GM12878 (cell line): ENCODE results near the gene MAP3K5. TPM values are rescaled to one million over a fixed set of nuclear protein-coding genes. Genes with fewer than 3 reads are reported as not detected.

Source experiments
- ATAC-seq: fragments of 200-7000 bp; cut with Tn5 transposase; 3 replicates; pipeline ENCODE4 v1.9.1; 2020; ENCODE audit warnings: mild to moderate bottlenecking, moderate library complexity
- BruUV-seq: library from RNA; stranded (reverse); fragments of 400-500 nt; replicated peaks from 2 replicates; lab custom pipeline; 2021; lab: Mats Ljungman, UMichigan
- CTCF ChIA-PET: fragments of 300-600 bp; sonication (Branson Sonifier 250); formaldehyde crosslinking; extraction: SDS; loops from one replicate; lab custom pipeline; 2021; ENCODE audit warnings: inconsistent platforms; lab: Yijun Ruan, JAX
- POLR2A ChIA-PET: fragments of 350-600 bp; formaldehyde crosslinking; extraction: SDS; loops from one replicate; lab custom pipeline; 2021; ENCODE audit warnings: inconsistent platforms; lab: Charles Lee
- RAD21 ChIA-PET: fragments of 300-600 bp; sonication (Branson Sonifier 250); formaldehyde crosslinking; loops from one replicate; lab custom pipeline; 2023; ENCODE audit warnings: antibody characterized with exemption; ENCODE audit not compliant: unreplicated experiment; lab: Charles Lee
- SMC1A ChIA-PET: fragments of 300-600 bp; sonication (Branson Sonifier 250); formaldehyde crosslinking; loops from one replicate; lab custom pipeline; 2023; ENCODE audit not compliant: unreplicated experiment, uncharacterized antibody; lab: Charles Lee
- DNase-seq: peaks from one replicate; pipeline ENCODE4 v3.0.0-alpha.2; 2011; ENCODE audit warnings: low read depth, low spot score
- FAIRE-seq: peaks from 3 replicates; lab custom pipeline; 2011; peaks lifted over from hg19 to GRCh38; lab: Jason Lieb, UNC
- H2AFZ ChIP-seq: 2 replicates; pipeline ENCODE4 v1.6.0; 2011; ENCODE audit warnings: low read depth, low read length, control low read depth; ENCODE audit not compliant: control insufficient read depth
- H3K27ac ChIP-seq: 2 replicates; pipeline ENCODE4 v1.5.1; 2011; ENCODE audit warnings: control low read depth; ENCODE audit not compliant: control insufficient read depth, insufficient read depth
- H3K27me3 ChIP-seq, 2 experiments: replicated peaks in 1 of 2; 2 replicates each; pipeline versions ENCODE4 v1.6.0 to v1.6.1; 2011; ENCODE audit warnings: low read length in 1 of 2; ENCODE audit not compliant: control insufficient read depth in 2 of 2, insufficient read depth in 2 of 2
- H3K36me3 ChIP-seq, 2 experiments: 2 replicates each; pipeline ENCODE4 v1.5.1; 2011; ENCODE audit warnings: low read length in 1 of 2; ENCODE audit not compliant: control insufficient read depth in 2 of 2, insufficient read depth in 2 of 2
- H3K4me1 ChIP-seq: 2 replicates; pipeline ENCODE4 v1.6.1; 2011; ENCODE audit warnings: mild to moderate bottlenecking, low read length, moderate library complexity, mixed read lengths; ENCODE audit not compliant: control insufficient read depth, insufficient read depth
- H3K4me2 ChIP-seq: 2 replicates; pipeline ENCODE4 v1.6.0; 2011; ENCODE audit warnings: control low read depth; ENCODE audit not compliant: control insufficient read depth, insufficient read depth
- H3K4me3 ChIP-seq: fragments of 200-600 bp; sonication (generic); 2 replicates; pipeline ENCODE4 v1.5.1; 2016
- H3K79me2 ChIP-seq: 2 replicates; pipeline ENCODE4 v1.6.0; 2011; ENCODE audit warnings: low read length; ENCODE audit not compliant: control insufficient read depth, insufficient read depth
- H3K9ac ChIP-seq: 2 replicates; pipeline ENCODE4 v1.8.0; 2011; ENCODE audit warnings: low read length, control low read depth, mixed read lengths; ENCODE audit not compliant: control insufficient read depth, insufficient read depth
- H3K9me3 ChIP-seq: replicated peaks from 3 replicates; pipeline ENCODE4 v1.5.1; 2011; ENCODE audit warnings: mild to moderate bottlenecking, low read length; ENCODE audit not compliant: control insufficient read depth, insufficient read depth
- H4K20me1 ChIP-seq: 2 replicates; pipeline ENCODE4 v1.6.0; 2011; ENCODE audit not compliant: control insufficient read depth, insufficient read depth
- ATF7 ChIP-seq: fragments of 450-650 bp; IDR thresholded peaks from 2 replicates; pipeline ENCODE4 v1.6.1; 2016; ENCODE audit warnings: low read depth, mild to moderate bottlenecking
- BACH1 ChIP-seq: fragments of 450-650 bp; IDR thresholded peaks from 2 replicates; pipeline ENCODE4 v1.6.1; 2017; ENCODE audit warnings: mild to moderate bottlenecking, borderline replicate concordance
- BCL11A ChIP-seq: IDR thresholded peaks from 2 replicates; pipeline ENCODE4 v1.6.1; 2011; ENCODE audit warnings: low read depth, low read length
- BMI1 ChIP-seq: fragments of 450-650 bp; IDR thresholded peaks from 2 replicates; pipeline ENCODE4 v1.6.1; 2016; ENCODE audit warnings: mild to moderate bottlenecking, moderate library complexity, borderline replicate concordance
- CBFB ChIP-seq: IDR thresholded peaks from 2 replicates; pipeline ENCODE4 v1.6.1; 2016; ENCODE audit warnings: antibody characterized with exemption, low read depth
- CBX5 ChIP-seq: sonication (generic); IDR thresholded peaks from 2 replicates; pipeline ENCODE4 v1.6.1; 2016; ENCODE audit warnings: low read depth, moderate library complexity, mild to moderate bottlenecking, inconsistent platforms
- EZH2 ChIP-seq: IDR thresholded peaks from 2 replicates; pipeline ENCODE4 v1.6.1; 2012; ENCODE audit warnings: low read depth, mild to moderate bottlenecking, control low read depth, inconsistent platforms, low read length, borderline replicate concordance; ENCODE audit not compliant: control insufficient read depth
- GATAD2B ChIP-seq: fragments of 450-650 bp; conservative IDR thresholded peaks from 2 replicates; pipeline ENCODE4 v1.6.1; 2017; ENCODE audit warnings: low read depth, mild to moderate bottlenecking, moderate library complexity
- JUND ChIP-seq: IDR thresholded peaks from 2 replicates; pipeline ENCODE4 v1.6.1; 2012; ENCODE audit warnings: low read depth, mild to moderate bottlenecking, low read length, improper control_type of control experiment, moderate library complexity
- NFIC ChIP-seq: IDR thresholded peaks from 2 replicates; pipeline ENCODE4 v1.6.1; 2012; ENCODE audit warnings: low read depth, mild to moderate bottlenecking, inconsistent platforms, low read length, moderate library complexity
- PAX5 ChIP-seq: IDR thresholded peaks from 2 replicates; pipeline ENCODE4 v1.6.1; 2011; ENCODE audit warnings: low read depth, low read length, borderline replicate concordance
- SIN3A ChIP-seq: IDR thresholded peaks from 2 replicates; pipeline ENCODE4 v1.6.1; 2012; ENCODE audit warnings: low read depth, low read length, improper control_type of control experiment
- SMARCA5 ChIP-seq: fragments of 450-650 bp; IDR thresholded peaks from 2 replicates; pipeline ENCODE4 v1.6.1; 2017; ENCODE audit warnings: mild to moderate bottlenecking
- STAT3 ChIP-seq: IDR thresholded peaks from 2 replicates; pipeline ENCODE4 v1.6.1; 2011; ENCODE audit warnings: low read depth, low read length, improper control_type of control experiment
- TCF3 ChIP-seq: IDR thresholded peaks from 2 replicates; pipeline ENCODE4 v1.6.1; 2012; ENCODE audit warnings: low read depth, mild to moderate bottlenecking, low read length, borderline replicate concordance; ENCODE audit not compliant: insufficient read depth
- YY1 ChIP-seq: IDR thresholded peaks from 2 replicates; pipeline ENCODE4 v1.6.1; 2011; ENCODE audit warnings: low read depth, mild to moderate bottlenecking, low read length
- ZBED1 ChIP-seq: IDR thresholded peaks from 2 replicates; pipeline ENCODE4 v1.6.1; 2016; ENCODE audit warnings: borderline replicate concordance
- ZZZ3 ChIP-seq: IDR thresholded peaks from 2 replicates; pipeline ENCODE4 v1.6.1; 2011; ENCODE audit warnings: low read depth; ENCODE audit not compliant: control insufficient read depth, insufficient read length
- WGBS: methylation state at CpG from one replicate; pipeline ENCODE4 v1.1.6; 2016; ENCODE audit warnings: low lambda C conversion rate; ENCODE audit not compliant: insufficient replicate concordance, insufficient coverage; ENCODE audit errors: missing lambda C conversion rate; 5-methylcytosine and 5-hydroxymethylcytosine counted together
- in situ Hi-C: fragments of 300-500 bp; cut with MboI; formaldehyde crosslinking; loops from 9 replicates; pipeline ENCODE4 v1.14.3; 2018; ENCODE audit warnings: mixed read lengths
- intact Hi-C: fragments of 100-400 bp; cut with micrococcal nuclease; formaldehyde crosslinking; loops from one replicate; pipeline ENCODE4 v1.14.2; 2022; ENCODE audit not compliant: unreplicated experiment
- polyA plus RNA-seq, 11 experiments: library from polyadenylated mRNA; depleted of rRNA in 4 of 11; unstranded in 6 of 11; stranded (reverse) in 5 of 11; fragments of >200 nt; fragmentation: Nextera tagmentation in 4 of 11; fragmentation: Illumina TruSeq in 1 of 11; extraction: Ambion mirVana in 4 of 11; extraction: Trizol in 1 of 11; gene quantifications; 1 replicate in 1 of 11; 2 replicates in 10 of 11; pipeline versions ENCODE4 v1.2.1 to v1.2.3, GENCODE V29; 2011 to 2016; ENCODE audit warnings: inconsistent platforms in 2 of 11, missing spikeins in 2 of 11, low read depth in 1 of 11
- total RNA-seq, 4 experiments: library from RNA; depleted of rRNA in 3 of 4; stranded (reverse); fragments of >200 nt in 3 of 4; fragmentation: Illumina TruSeq in 1 of 4; extraction: Trizol in 1 of 4; gene quantifications; 2 replicates each; pipeline versions ENCODE4 v1.2.1 to v1.2.3, GENCODE V29; 2013 to 2021
- TF ChIP-seq, protein P1 (sequence below): fragments of 150-350 bp; IDR thresholded peaks from 2 replicates; pipeline ENCODE4 v1.6.1; 2014; ENCODE audit warnings: mild to moderate bottlenecking, low read depth, low read length

The MAP3K5 gene
- total and polyA plus RNA-seq, 10 of the 15 experiments (the other 5 are each of a cell fraction or from before 2014, with no cell fraction given): 5.4 to 34.3 (median 26.4) TPM

DNA sequence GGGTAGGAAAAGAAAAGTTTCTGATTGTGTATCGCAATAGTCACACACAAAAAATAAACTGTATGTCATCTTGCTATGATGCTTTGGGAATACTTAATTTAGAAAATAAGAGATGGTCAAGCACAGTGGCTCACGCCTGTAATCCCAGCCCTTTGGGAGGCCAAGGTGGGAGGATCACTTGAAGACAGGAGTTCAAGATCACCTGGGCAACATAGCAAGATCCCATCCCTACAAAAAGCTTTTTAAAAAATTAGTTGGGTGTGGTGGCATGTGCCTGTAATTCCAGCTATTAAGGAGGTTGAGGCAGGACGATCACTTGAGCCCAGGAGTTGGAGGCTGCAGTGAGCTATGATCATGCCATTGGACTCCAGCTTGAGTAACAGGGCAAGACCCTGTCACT lies 269.6 kb downstream of the MAP3K5 start:
- Histone ChIP-seq H3K79me2 (no peaks in the 10 kb centered on the region), H4K20me1 (no peaks in the 10 kb centered on the region), H2AFZ (no peak overlapping the region), H3K36me3 (no peaks in the 10 kb centered on the region), H3K27ac (no peak overlapping the region), H3K9me3 (no peaks in the 10 kb centered on the region), H3K4me2 (no peak overlapping the region), H3K4me1 (no peaks in the 10 kb centered on the region), H3K9ac (no peak overlapping the region), H3K27me3 (peaks cover 0 to 3% of the 10 kb centered on the region in 2 experiments; a peak in 1 of 4 replicates), H3K4me3 (no peak overlapping the region)
- BruUV-seq: no TSS peak
- no peak for ATAC-seq
- in situ Hi-C loops (no loop called here), intact Hi-C loops (no loop called here)
- RAD21 ChIA-PET: no interaction called here
- 22% methylated on average over 3 of the region's 3 CpGs for WGBS
- no peak for DNase-seq
- CTCF ChIA-PET: interaction anchor here (1.4 kb wide), 1 partner anchor 28 kb away, joined by 3 read pairs; the partner anchor contains the start of gene MAP7
- SMC1A ChIA-PET: no interaction called here
- FAIRE-seq: no peak
- TF ChIP-seq JUND (no peak), PAX5 (no peak), TCF3 (no peak), CBFB (no peak), BACH1 (no peak), BMI1 (no peak), YY1 (no peak), BCL11A (no peak), CBX5 (no peak), ZZZ3 (no peak), SIN3A (no peak), STAT3 (no peak), GATAD2B (no peak), EZH2 (no peak), ZBED1 (no peak), ATF7 (no peak), NFIC (no peak), SMARCA5 (no peak)
- TF ChIP-seq, protein P1, sequence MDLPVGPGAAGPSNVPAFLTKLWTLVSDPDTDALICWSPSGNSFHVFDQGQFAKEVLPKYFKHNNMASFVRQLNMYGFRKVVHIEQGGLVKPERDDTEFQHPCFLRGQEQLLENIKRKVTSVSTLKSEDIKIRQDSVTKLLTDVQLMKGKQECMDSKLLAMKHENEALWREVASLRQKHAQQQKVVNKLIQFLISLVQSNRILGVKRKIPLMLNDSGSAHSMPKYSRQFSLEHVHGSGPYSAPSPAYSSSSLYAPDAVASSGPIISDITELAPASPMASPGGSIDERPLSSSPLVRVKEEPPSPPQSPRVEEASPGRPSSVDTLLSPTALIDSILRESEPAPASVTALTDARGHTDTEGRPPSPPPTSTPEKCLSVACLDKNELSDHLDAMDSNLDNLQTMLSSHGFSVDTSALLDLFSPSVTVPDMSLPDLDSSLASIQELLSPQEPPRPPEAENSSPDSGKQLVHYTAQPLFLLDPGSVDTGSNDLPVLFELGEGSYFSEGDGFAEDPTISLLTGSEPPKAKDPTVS: no peak
- POLR2A ChIA-PET: no interaction called here
